OCI-LY3 (cell line): Measurements from ENCODE around the gene ZNF774.

Experiments
- CTCF ChIP-seq: fragments of 200-600, 300-600 bp; sonication (generic); IDR thresholded peaks from 2 replicates; pipeline ENCODE4 v1.5.1; 2014; ENCODE audit warnings: antibody characterized with exemption, low read length, low read depth
- EZH2phosphoT487 ChIP-seq: fragments of 200-600 bp; shearing (Covaris generic); IDR thresholded peaks from 2 replicates; pipeline ENCODE4 v1.6.1; 2018; ENCODE audit warnings: antibody characterized with exemption, mixed run types, low read depth

- TF ChIP-seq CTCF (no peak), EZH2phosphoT487 (no peak)
Observed at GRCh38 chr15:90345857-90346256, 6.2 kb upstream of the ZNF774 start.
